HEK293T (cell line): ENCODE measurements around the gene ARTN.

Experiments used
- CTCF ChIA-PET: fragments of 350-600 bp; formaldehyde crosslinking; extraction: SDS; loops from one replicate; lab custom pipeline; 2021; ENCODE audit warnings: antibody characterized with exemption, inconsistent platforms; lab: Yijun Ruan, JAX
- POLR2A ChIA-PET: fragments of 350-600 bp; formaldehyde crosslinking; extraction: SDS; loops from one replicate; lab custom pipeline; 2020; ENCODE audit warnings: antibody characterized with exemption, inconsistent platforms; lab: Yijun Ruan, JAX
- DNase-seq: peaks from one replicate; pipeline ENCODE4 v3.0.0; 2012; ENCODE audit warnings: mixed read lengths; ENCODE audit errors: extremely low spot score
- ARNT ChIP-seq: fragments of 450-650 bp; IDR thresholded peaks from 2 replicates; pipeline ENCODE4 v1.6.1; 2017; ENCODE audit warnings: mild to moderate bottlenecking
- BHLHE40 ChIP-seq: fragments of 450-650 bp; IDR thresholded peaks from 2 replicates; pipeline ENCODE4 v1.6.1; 2016; ENCODE audit warnings: mild to moderate bottlenecking, moderate library complexity, borderline replicate concordance
- CTBP1 ChIP-seq: fragments of 450-650 bp; IDR thresholded peaks from 2 replicates; pipeline ENCODE4 v1.6.1; 2016; ENCODE audit warnings: borderline replicate concordance
- ELF4 ChIP-seq: fragments of 450-650 bp; IDR thresholded peaks from 2 replicates; pipeline ENCODE4 v1.6.1; 2017; ENCODE audit warnings: antibody characterized with exemption
- FOXA1 ChIP-seq: fragments of 450-650 bp; IDR thresholded peaks from 2 replicates; pipeline ENCODE4 v1.6.1; 2016; ENCODE audit warnings: mild to moderate bottlenecking
- FOXK2 ChIP-seq: fragments of 450-650 bp; IDR thresholded peaks from 2 replicates; pipeline ENCODE4 v1.6.1; 2016; ENCODE audit warnings: mild to moderate bottlenecking
- FOXM1 ChIP-seq: fragments of 450-650 bp; IDR thresholded peaks from 2 replicates; pipeline ENCODE4 v1.6.1; 2017; ENCODE audit warnings: mild to moderate bottlenecking, borderline replicate concordance
- HDGF ChIP-seq: fragments of 450-650 bp; IDR thresholded peaks from 2 replicates; pipeline ENCODE4 v1.6.1; 2017; ENCODE audit warnings: antibody characterized with exemption, borderline replicate concordance
- L3MBTL2 ChIP-seq: fragments of 450-650 bp; conservative IDR thresholded peaks from 2 replicates; pipeline ENCODE4 v1.6.1; 2016; ENCODE audit warnings: mild to moderate bottlenecking
- LEF1 ChIP-seq: fragments of 450-650 bp; IDR thresholded peaks from 2 replicates; pipeline ENCODE4 v1.6.1; 2017; ENCODE audit warnings: mild to moderate bottlenecking, borderline replicate concordance
- NFRKB ChIP-seq: fragments of 450-650 bp; IDR thresholded peaks from 2 replicates; pipeline ENCODE4 v1.6.1; 2016; ENCODE audit warnings: mild to moderate bottlenecking, moderate library complexity
- SP1 ChIP-seq: fragments of 450-650 bp; IDR thresholded peaks from 2 replicates; pipeline ENCODE4 v1.6.1; 2017
- SUZ12 ChIP-seq: fragments of 450-650 bp; IDR thresholded peaks from 2 replicates; pipeline ENCODE4 v1.6.1; 2016; ENCODE audit warnings: mild to moderate bottlenecking
- TARDBP ChIP-seq: fragments of 450-650 bp; IDR thresholded peaks from 2 replicates; pipeline ENCODE4 v1.6.1; 2016
- ZNF384 ChIP-seq: fragments of 450-650 bp; IDR thresholded peaks from 2 replicates; pipeline ENCODE4 v1.6.1; 2016
- TF ChIP-seq, protein P1 (sequence below): fragments of 450-650 bp; IDR thresholded peaks from 2 replicates; pipeline ENCODE4 v1.6.1; 2016

Gene ARTN

DNA sequence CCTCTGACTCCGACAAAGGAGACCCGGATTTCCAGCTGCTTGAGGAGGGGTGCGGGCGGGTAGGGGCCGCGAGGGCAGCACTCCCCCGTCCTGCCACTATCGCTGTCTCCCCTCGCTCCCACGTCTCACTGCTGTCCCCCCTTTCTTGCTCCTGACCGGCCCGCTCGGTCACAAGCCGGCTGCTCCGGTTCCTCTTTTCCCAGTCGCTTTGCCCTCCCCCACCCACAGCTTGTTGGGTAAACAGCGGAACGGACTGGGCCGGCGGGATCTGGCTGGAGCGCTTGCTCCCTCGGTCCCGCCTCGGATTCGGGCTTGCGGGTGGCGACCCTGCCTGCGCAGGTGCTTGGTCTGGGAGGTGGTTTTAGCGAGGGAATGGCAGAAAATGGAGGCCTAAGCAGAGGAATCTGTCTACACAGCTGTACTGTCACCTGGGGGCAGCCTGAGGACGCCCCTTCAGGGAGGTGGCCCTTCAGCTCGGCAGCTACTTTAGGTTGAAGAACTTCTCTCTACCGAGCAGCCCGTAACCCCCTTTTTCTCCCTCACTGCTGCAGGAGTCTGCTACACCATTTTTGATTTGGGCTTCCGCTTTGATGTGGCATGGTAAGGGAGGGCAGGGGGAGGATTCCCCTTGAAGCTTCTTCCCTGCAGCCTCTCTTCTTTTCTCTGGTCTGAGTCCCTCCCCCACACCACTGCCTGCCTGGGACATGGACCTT is 41.8 kb downstream of the ARTN start:
- no peak for TF ChIP-seq FOXA1
- TF ChIP-seq SUZ12: no peak
- no peak for TF ChIP-seq L3MBTL2
- TF ChIP-seq ZNF384: no peak
- no peak for DNase-seq
- CTCF ChIA-PET: interaction anchor here (0.9 to 1.1 kb wide), 2 partner anchors 13 to 212 kb away, joined by 4 to 10 read pairs; no protein-coding TSS in a partner anchor
- POLR2A ChIA-PET: interaction anchor here (0.8 to 3.5 kb wide), 17 partner anchors 8 to 326 kb away, joined by 3 to 25 read pairs (median 5); partner anchors contain the start of genes CCDC24, IPO13 and KDM4A

GRCh38 chr1:43976045-43976444 is 42.4 kb downstream of the ARTN start:
- POLR2A ChIA-PET: interaction anchor here (0.8 to 3.5 kb wide), 12 partner anchors 8 to 326 kb away, joined by 3 to 25 read pairs (median 5); partner anchors contain the start of genes CCDC24, IPO13 and KDM4A
- CTCF ChIA-PET: no interaction called here
- no peak for DNase-seq
- TF ChIP-seq NFRKB (no peak), LEF1 (no peak), ARNT (no peak), HDGF (no peak), L3MBTL2 (no peak), FOXK2 (no peak), FOXA1 (no peak), CTBP1 (no peak), BHLHE40 (no peak), SUZ12 (no peak), ZNF384 (no peak), FOXM1 (no peak), ELF4 (no peak), SP1 (no peak), TARDBP (no peak)
- TF ChIP-seq, protein P1, sequence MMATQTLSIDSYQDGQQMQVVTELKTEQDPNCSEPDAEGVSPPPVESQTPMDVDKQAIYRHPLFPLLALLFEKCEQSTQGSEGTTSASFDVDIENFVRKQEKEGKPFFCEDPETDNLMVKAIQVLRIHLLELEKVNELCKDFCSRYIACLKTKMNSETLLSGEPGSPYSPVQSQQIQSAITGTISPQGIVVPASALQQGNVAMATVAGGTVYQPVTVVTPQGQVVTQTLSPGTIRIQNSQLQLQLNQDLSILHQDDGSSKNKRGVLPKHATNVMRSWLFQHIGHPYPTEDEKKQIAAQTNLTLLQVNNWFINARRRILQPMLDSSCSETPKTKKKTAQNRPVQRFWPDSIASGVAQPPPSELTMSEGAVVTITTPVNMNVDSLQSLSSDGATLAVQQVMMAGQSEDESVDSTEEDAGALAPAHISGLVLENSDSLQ: no peak

DNA sequence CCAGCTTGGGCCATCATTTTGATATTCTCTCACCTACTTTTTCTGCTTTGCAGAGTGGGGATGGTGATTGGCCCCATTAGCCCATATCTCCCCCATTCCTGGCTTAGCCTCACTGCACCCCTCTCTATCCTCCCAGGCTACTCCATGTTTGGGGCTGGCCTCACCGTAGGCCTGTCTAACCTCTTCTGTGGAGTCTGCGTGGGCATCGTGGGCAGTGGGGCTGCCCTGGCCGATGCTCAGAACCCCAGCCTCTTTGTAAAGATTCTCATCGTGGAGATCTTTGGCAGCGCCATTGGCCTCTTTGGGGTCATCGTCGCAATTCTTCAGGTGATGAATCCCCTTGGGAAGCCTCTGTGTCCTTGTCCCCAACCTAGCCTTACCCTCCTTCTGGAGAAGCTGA is 43.3 kb downstream of the ARTN start:
- ChIA-PET POLR2A (interaction anchor here (1.4 to 3.5 kb wide), 4 partner anchors 13 to 327 kb away, joined by 3 to 25 read pairs (median 6); partner anchors contain the start of genes IPO13 and KDM4A), CTCF (interaction anchor here (1.1 kb wide), 1 partner anchor 16 kb away, joined by 3 read pairs; no protein-coding TSS in a partner anchor)
- TF ChIP-seq ZNF384 (no peak), BHLHE40 (no peak), SUZ12 (no peak), FOXA1 (no peak), FOXK2 (no peak)
- DNase-seq: no peak

DNA sequence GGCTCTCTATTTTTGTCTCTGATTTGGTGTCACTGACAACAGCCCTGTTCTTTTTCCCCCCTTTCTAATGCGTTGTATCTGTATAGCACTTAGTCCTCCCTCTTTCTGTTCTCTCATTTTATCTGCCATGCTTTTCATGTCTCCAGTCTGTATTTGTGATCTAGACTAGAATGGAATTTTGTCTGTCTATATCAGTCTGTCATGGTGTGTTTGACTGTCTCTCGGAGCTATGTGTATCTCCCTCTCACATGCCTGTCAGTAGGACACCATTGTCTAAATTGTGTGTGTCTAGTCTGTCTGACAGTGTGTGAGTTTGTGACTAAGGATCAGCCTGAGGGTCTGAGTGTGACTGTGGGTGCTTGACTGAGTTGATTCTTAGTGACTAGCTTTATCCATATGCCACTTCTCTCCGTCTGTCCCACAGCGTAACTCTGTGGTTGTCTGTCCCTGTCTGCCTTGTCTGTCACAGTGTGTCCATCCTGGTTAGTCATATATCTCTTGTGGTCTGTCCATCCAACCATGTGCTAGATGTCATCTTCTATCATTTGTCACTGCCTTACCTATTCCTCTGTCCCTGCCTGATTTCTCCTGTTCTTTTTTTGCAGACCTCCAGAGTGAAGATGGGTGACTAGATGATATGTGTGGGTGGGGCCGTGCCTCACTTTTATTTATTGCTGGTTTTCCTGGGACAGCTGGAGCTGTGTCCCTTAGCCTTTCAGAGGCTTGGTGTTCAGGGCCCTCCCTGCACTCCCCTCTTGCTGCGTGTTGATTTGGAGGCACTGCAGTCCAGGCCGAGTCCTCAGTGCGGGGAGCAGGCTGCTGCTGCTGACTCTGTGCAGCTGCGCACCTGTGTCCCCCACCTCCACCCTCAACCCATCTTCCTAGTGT is 44.0 kb downstream of the ARTN start:
- CTCF ChIA-PET: interaction anchor here (0.6 to 1.1 kb wide), 4 partner anchors 15 to 751 kb away, joined by 3 to 4 read pairs (median 3); no protein-coding TSS in a partner anchor
- no peak for DNase-seq
- POLR2A ChIA-PET: interaction anchor here (0.9 to 2.2 kb wide), 5 partner anchors 12 to 71 kb away, joined by 3 to 7 read pairs (median 5); partner anchors contain the start of gene IPO13
- TF ChIP-seq FOXK2 (no peak), TARDBP (no peak), HDGF (no peak), BHLHE40 (no peak), CTBP1 (no peak), FOXA1 (no peak), FOXM1 (no peak), NFRKB (no peak), ELF4 (no peak), ARNT (no peak), LEF1 (no peak), ZNF384 (no peak)
- TF ChIP-seq, protein P1: no peak

GRCh38 chr1:43978264-43978550 is 44.6 kb downstream of the ARTN start:
- POLR2A ChIA-PET: interaction anchor here (0.9 to 2.2 kb wide), 5 partner anchors 11 to 71 kb away, joined by 3 to 7 read pairs (median 5); partner anchors contain the start of gene IPO13

More at GRCh38 chr1:43978264-43978550, 44.6 kb downstream of the ARTN start:
- CTCF ChIA-PET: interaction anchor here (0.6 to 1.1 kb wide), 3 partner anchors 15 to 43 kb away, joined by 3 read pairs; no protein-coding TSS in a partner anchor
- DNase-seq: no peak
- TF ChIP-seq ELF4: no peak
- no peak for TF ChIP-seq CTBP1
- no peak for TF ChIP-seq SP1
- TF ChIP-seq ZNF384: no peak
- TF ChIP-seq HDGF: no peak
- TF ChIP-seq SUZ12: no peak
- no peak for TF ChIP-seq FOXA1
- no peak for TF ChIP-seq LEF1
- no peak for TF ChIP-seq BHLHE40
- TF ChIP-seq ARNT: no peak
